Measurements from ENCODE around the gene BTK.
"Not testable (repeated sequence)": the region's sequence is repeated elsewhere in the genome, so short reads cannot be mapped to it uniquely, and the experiment has no call there.

The BTK gene

GRCh38 chrX:101334310-101334709, 51.7 kb downstream of the BTK start:
- DNase-seq = not testable (repeated sequence)

- DNase-seq = not testable (repeated sequence)
These were observed 59.4 kb downstream of the BTK start for GRCh38 chrX:101326600-101326999.

- DNase-seq = no peak
These were observed 82.2 kb downstream of the BTK start for GRCh38 chrX:101303790-101304189.
